Measurements from ENCODE around the gene ZNHIT1. TPM values are rescaled to one million over a fixed set of nuclear protein-coding genes. Genes with fewer than 3 reads are reported as not detected.

ZNHIT1 gene
- total and polyA plus RNA-seq, 2 of the 8 experiments (the other 6 are each of a cell fraction or from before 2014, with no cell fraction given) = 38.2 to 61.7 TPM

GRCh38 chr7:101216860-101217387 is 1.0 kb upstream of the ZNHIT1 start:
- FAIRE-seq = no peak
- ChIA-PET POLR2A (ENCODE audit: partially characterized antibody) (interaction anchor here (0.8 to 3.8 kb wide), 18 partner anchors 8 to 142 kb away, joined by 3 to 28 read pairs (median 6); partner anchors contain the start of genes CLDN15, FIS1 and VGF), CTCF (ENCODE audit: partially characterized antibody) (interaction anchor here (0.6 to 9.0 kb wide), 10 partner anchors 12 to 1214 kb away, joined by 3 to 79 read pairs (median 9); partner anchors contain the start of genes CLDN15 and FIS1)
- H3K23me2 ChIP-seq (ENCODE audit: low read depth, low read length) = peaks cover 17% of the 10 kb centered on the region
- peak overlapping the region; percentile 86 to 89 for H3K4me2 ChIP-seq (ENCODE audit: insufficient read depth in 1 of 2, low read depth in 2 of 2, low read length in 2 of 2)
- H3K56ac ChIP-seq (replicated peaks; ENCODE audit: insufficient read length, low read depth, low read length) = peak overlapping the region; percentile 14
- no peak overlapping the region for H3K27ac ChIP-seq (ENCODE audit: low read depth, low read length)
- no peaks in the 10 kb centered on the region for H3K9me3 ChIP-seq (ENCODE audit: insufficient read depth in 2 of 2, low read depth in 1 of 2, low read length in 1 of 2)
- H2BK5ac ChIP-seq (ENCODE audit: low read depth, low read length) = no peak overlapping the region
- H3K9ac ChIP-seq (replicated peaks in 1 of 4; ENCODE audit: extremely low read depth in 1 of 4, low read depth in 3 of 4, low read length in 3 of 4) = peak overlapping the region in 2 of 4 experiments; percentile 25 to 26; a peak in 4 of 7 replicates
- WGBS, 2 experiments (ENCODE audit: extremely low coverage in 1 of 2, insufficient coverage in 1 of 2, insufficient read length in 1 of 2, insufficient replicate concordance in 2 of 2, low coverage in 1 of 2, low lambda C conversion rate in 2 of 2, missing lambda C conversion rate in 1 of 2) = 5% methylated on average over 33 of the region's 34 CpGs; no CpG with 5 or more reads in 1 of the 2 experiments
- no peak overlapping the region for H2BK12ac ChIP-seq (ENCODE audit: low read depth, low read length)
- H2AFZ ChIP-seq (ENCODE audit: low read length) = no peak overlapping the region; the same call in 1 of the 2 replicates
- peaks cover 2% of the 10 kb centered on the region; the same call in 1 of the 2 replicates for H3K79me1 ChIP-seq (ENCODE audit: low read depth, low read length)
- peak overlapping the region; percentile 74 to 83 (median 78) for H3K4me3 ChIP-seq (ENCODE audit: extremely low read depth in 1 of 4, insufficient read depth in 2 of 4, low read depth in 3 of 4, low read length in 4 of 4)
- H3K27me3 ChIP-seq (replicated peaks in 1 of 4; ENCODE audit: control insufficient read depth in 3 of 4, extremely low read depth in 1 of 4, insufficient read depth in 3 of 4, low read length in 3 of 4) = no peaks in the 10 kb centered on the region
- no peak for DNase-seq (ENCODE audit: low read depth in 1 of 2, low spot score in 2 of 2)
- H2BK120ac ChIP-seq (replicated peaks; ENCODE audit: low read depth, low read length) = peak overlapping the region; percentile 72
- peaks cover 0 to 4% (median 0%) of the 10 kb centered on the region in 4 experiments; a peak in 1 of 8 replicates for H3K36me3 ChIP-seq (ENCODE audit: control insufficient read depth in 2 of 4, insufficient read depth in 4 of 4, low read length in 3 of 4)
- no peak for TF ChIP-seq SAP30 (IDR thresholded peaks at IDR 0.05; ENCODE audit: insufficient read depth, insufficient replicate concordance, low read length)
- TF ChIP-seq USF2 (IDR thresholded peaks at IDR 0.05; ENCODE audit: low read length) = no peak
- TF ChIP-seq SUZ12 (IDR thresholded peaks at IDR 0.05; ENCODE audit: low read length) = no peak
- TF ChIP-seq KDM4A (IDR thresholded peaks at IDR 0.05; ENCODE audit: low read depth, low read length, severe bottlenecking) = peak; percentile 63
- TF ChIP-seq EP300 (IDR thresholded peaks at IDR 0.05; ENCODE audit: borderline replicate concordance in 1 of 2, low read depth in 2 of 2, low read length in 2 of 2) = no peak
- TF ChIP-seq KDM1A (IDR thresholded peaks at IDR 0.05; ENCODE audit: borderline replicate concordance, low read length) = no peak
- TF ChIP-seq ASH2L (IDR thresholded peaks at IDR 0.05; ENCODE audit: low read length) = peak; percentile 41
- TF ChIP-seq BRCA1 (IDR thresholded peaks at IDR 0.05; ENCODE audit: low read depth, low read length) = no peak
- TF ChIP-seq SRF (IDR thresholded peaks at IDR 0.05; ENCODE audit: low read depth, low read length) = no peak
- no peak overlapping the region for H3K14ac ChIP-seq (ENCODE audit: insufficient read length)
- H3K18ac ChIP-seq (ENCODE audit: extremely low read depth, low read length) = no peak overlapping the region; the same call in 1 of the 2 replicates
- peaks cover 0 to 6% of the 10 kb centered on the region in 2 experiments; a peak in 1 of 4 replicates for H3K79me2 ChIP-seq (ENCODE audit: control insufficient read depth in 1 of 2, insufficient read depth in 2 of 2, low read length in 2 of 2)
- peak overlapping the region; percentile 44 for H4K91ac ChIP-seq (replicated peaks; ENCODE audit: insufficient read length, low read length)
- H2BK20ac ChIP-seq (ENCODE audit: low read length) = no peak overlapping the region
- H2AK5ac ChIP-seq (ENCODE audit: low read depth, low read length) = no peak overlapping the region
- H3K4me1 ChIP-seq (replicated peaks in 1 of 4; ENCODE audit: control insufficient read depth in 3 of 4, insufficient read depth in 4 of 4, low read length in 3 of 4) = peaks cover 0 to 11% (median 7%) of the 10 kb centered on the region in 4 experiments; a peak in 5 of 7 replicates
- H2BK15ac ChIP-seq (ENCODE audit: low read length) = no peak overlapping the region
- H4K5ac ChIP-seq (ENCODE audit: insufficient read length, low read depth, low read length) = peak overlapping the region; percentile 44
- no peak overlapping the region for H3K4ac ChIP-seq (replicated peaks; ENCODE audit: insufficient read length, low read depth, low read length)
- H4K20me1 ChIP-seq (replicated peaks in 1 of 2; ENCODE audit: control insufficient read depth in 1 of 2, insufficient read depth in 2 of 2, low read length in 2 of 2) = peaks cover 0 to 3% of the 10 kb centered on the region in 2 experiments
- H3K23ac ChIP-seq (ENCODE audit: insufficient read length) = no peak overlapping the region
- H4K8ac ChIP-seq (ENCODE audit: extremely low read depth, insufficient read depth, low read length) = no peak overlapping the region; the same call in 1 of the 2 replicates
